DMS 273 (cell line): ENCODE measurements around the gene CBX5.
A peak's percentile ranks its signal among the peaks of the same experiment; 100 is the strongest.
"Not testable (repeated sequence)": the region's sequence is repeated elsewhere in the genome, so short reads cannot be mapped to it uniquely, and the experiment has no call there.

ENCODE experiments used
- DNase-seq: peaks from one replicate; lab custom pipeline; 2025; ENCODE audit not compliant: unreplicated experiment; lab: John Stamatoyannopoulos, UW

The CBX5 gene

DNA sequence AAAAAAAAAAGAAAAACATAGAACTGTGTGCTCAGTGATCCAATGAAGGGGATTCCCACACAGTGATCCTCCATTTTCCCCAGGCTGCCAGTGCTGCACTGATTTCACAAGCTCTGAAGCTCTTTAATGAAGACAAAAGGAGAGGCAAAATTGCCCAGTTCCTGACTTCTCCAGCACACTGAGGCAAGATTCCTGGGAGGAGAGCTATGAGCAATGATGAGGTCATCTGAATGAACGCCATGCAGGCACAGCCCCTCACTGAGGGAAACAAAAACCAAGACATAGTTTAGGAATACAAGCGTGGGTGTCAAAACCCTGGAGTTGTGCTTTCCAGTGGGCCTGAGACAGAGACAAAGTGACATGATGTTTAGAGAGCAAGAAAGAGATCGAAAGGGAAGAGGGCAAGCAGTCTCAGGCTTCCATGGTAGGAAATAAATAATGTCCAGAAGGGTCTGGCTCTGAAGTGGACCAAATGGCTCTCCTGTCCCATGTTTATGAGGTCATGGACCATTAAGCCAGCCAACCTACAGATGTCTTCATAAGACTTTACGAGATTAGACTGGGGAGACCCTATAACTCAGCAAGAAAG lies 50.2 kb downstream of the CBX5 start:
- DNase-seq = no peak

DNA sequence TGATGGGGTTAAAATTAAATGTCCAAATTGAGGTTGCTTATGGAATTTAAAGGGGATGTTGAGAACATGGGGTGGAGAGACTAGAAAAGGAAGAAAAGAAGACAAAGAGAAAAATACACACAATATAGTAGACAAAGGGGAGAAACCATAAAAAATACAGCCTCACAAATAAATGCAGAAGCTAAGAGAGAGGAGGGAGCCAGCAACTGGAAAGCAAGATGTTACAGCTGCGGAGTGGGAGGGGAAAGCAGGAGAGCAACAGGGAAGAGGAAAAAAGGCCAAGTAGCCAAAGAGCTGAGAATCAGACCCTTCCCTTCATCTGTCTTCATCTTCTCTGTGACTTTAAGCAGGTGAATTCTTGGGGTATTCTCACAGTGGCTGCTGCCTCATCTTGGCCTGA lies 51.5 kb downstream of the CBX5 start:
- peak; percentile 17 for DNase-seq

DNA sequence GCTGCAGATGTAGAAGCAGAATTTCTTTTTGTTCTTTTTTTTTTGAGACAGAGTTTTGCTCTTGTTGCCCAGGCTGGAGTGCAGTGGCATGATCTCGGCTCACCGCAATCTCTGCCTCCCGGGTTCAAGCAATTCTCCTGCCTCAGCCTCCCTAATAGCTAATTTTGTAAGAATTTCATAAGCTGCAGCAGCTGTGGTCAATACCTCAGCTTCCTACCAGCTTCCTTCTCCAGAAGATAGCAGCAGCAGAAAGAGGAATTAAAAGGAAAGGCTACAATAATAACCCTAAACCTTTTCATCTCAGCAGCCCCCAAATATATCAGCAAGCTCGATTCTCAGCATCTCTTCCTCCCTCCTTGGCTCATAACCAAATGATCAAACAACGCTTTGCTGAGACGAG lies 52.0 kb downstream of the CBX5 start:
- DNase-seq = not testable (repeated sequence)

DNA sequence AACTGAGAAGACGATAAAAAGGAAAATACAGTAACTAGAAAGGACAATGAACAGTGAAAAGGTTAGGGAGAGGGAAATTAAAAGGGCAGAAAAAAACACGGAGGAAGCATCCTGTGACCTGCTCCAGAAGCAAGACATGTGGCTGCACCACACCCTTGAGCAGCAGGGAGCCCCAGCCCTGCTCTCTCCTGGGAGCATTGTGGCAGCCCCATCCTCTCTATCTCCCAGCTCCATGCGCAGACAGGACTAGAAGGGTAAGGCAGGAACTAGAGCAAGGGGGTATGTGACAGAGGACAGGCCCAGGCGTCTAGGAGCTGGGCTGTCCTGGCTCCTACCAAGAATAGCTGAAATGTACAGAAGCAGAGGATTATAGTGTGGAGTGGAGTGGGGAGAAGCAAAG lies 52.5 kb downstream of the CBX5 start:
- no peak for DNase-seq

DNA sequence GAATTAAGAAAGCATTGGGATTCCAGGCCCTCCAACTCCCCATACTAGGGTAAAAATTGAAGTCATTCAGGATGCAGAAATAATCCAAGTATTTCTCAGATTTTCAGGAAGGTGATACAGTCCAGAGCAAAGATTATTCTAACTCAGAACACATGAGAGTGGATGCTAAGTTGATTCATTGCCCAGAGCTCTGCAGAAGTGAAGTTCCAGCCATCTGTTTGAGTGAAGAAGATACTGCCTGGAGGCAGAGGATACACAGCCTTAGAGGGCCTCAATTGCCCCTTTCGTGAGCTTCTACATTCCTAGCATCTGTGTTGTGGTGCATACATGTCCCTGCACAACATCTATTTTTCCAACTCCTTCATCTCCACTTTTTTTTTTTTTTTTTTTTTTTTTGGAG lies 54.3 kb downstream of the CBX5 start:
- no peak for DNase-seq

DNA sequence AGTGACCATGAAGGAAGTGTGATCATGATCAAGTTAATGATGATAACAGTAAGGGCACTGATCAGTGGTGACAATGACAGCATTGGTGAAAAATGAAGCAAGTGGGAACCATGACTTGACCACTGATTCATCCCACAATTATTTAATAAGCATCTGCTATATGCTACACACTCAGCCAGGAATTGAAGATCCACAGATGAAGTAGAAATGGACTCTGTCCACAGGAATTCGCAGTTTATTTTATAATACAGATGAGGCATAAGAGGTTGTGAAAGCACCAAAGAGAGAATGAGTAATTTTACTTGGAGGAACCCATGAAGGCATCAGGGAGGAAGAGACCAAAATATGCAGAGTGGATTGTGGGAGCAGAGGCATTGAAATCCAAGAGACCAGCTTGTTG lies 57.3 kb downstream of the CBX5 start:
- DNase-seq = no peak

DNA sequence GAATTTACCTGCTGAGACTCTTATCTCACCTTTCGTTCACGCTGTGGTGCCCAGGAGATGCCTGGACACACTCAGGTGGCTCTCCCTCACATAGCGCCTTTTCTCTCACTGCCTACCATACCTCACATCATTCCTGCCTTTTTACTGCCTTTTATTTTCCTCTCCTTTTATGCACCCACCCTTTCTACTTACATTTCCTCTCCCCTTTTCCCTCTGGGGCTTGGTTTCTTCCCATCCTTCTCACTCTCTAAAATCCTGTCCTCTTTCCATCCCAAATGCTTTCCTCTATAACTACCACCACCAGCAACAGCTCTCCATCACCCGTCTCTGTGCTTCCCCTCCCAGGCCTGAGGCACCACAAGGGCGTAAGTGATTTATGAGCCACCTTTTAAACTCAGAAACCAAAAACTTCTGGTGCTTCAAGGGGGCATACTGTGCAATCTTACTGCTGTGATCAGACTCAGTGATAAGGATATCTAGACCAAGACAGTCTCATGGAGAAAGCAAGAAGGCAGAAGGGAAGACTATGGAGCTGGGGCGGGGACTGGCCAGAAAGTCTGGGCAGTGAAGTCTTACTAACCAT lies 58.4 kb downstream of the CBX5 start:
- DNase-seq = no peak

DNA sequence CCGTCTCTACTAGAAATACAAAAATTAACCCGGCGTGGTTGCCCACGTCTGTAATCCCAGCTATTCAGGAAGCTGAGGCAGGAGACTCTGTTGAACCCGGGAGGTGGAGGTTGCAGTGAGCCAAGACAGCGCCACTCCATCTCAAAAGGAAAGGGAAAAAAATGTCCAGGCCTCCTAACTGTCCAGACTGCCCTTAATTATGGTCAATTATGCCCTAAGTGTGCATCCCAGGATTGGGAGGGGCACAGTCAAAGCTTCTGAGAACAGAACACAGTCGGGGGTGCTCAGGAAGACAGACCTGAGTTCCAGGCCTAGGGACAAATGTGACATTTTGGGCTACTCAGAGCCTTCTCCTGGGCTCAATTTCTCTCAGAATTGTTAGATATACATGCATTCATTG lies 59.4 kb downstream of the CBX5 start:
- DNase-seq = no peak

DNA sequence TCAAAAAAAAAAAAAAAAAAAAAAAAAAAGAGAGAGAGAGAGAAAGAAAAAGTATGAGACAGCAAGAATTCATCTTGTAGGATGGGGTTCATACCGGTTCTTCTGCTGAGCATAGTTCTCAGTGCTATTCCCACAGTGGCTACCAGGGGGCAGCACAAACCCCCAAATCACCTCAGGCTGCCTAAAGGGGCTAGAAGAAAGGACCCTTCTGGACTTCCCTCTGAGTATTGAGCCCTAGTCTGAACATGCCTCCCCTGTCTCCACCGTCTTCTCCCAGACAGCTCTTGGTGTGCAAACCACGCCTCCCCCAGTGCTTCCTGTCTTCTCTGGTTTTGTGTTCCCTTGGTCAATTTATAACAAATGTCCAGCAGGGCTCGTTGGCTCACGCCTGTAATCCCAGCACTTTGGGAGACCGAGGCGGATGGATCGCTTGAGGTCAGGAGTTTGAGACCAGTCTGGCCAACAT lies 59.8 kb downstream of the CBX5 start:
- DNase-seq = peak; percentile 73

DNA sequence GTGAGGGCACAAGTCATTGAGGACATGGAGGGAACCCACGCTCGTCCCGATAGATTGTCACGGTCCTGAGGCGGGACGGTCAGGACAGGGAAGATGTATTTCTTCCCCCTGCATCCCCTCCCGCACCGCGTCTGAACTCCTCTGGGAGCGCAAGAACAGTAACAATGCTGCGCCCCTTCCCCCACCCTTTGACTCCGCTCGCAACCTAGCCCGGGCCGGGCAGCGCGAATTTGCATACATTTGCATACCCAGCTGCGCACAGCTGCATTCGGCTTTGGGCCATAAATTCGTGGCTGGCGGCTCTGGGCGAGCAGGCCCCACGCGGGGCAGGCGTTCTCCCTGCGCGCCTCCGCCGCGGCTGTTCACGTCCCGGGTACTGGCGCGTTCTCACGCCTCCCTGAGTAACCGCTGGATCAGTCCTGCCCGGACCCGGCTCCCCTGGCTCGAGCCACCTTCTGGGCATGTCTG lies 62.1 kb downstream of the CBX5 start:
- DNase-seq = peak; percentile 51

DNA sequence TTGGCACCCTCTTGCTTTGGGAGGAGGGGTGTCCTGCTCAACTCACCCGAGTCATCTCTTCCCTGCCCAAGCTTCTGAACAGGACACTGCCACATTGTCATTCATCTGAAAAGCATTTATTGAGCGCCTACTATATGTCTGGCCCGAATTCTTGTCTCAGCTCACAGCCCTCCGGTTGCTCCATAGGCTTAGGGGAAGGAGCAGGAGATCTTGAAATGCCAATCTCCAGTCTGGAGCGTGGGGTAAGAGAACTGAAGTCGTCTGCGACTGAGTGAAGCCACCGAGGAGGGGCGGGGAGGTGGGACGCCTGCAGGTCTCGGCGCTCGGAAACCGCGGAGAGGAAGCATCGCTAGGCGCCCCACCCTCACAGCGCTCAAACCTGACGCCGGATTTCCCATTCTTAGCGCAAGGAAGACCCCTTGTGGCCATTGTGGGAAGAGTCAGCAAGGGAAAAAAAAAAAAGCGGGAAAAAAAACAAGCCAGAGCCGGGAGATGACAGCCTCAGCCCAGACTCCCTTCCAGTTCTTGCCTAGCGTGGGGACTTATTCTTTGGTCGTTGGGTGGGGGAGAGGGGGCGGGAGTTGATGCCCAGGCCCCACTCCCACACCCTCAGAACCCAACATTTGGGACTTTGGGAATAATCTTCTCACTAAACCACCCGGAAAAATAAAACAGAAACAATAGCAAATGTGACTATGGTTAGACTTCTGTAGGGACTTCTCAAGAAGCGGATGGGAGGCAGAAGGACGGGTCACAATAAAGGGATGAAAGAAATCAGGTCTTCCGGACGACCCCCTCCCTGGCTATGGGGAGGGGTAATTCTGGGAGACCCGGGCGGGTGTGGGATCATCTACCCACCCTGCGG lies 62.9 kb downstream of the CBX5 start:
- DNase-seq = peak; percentile 91

DNA sequence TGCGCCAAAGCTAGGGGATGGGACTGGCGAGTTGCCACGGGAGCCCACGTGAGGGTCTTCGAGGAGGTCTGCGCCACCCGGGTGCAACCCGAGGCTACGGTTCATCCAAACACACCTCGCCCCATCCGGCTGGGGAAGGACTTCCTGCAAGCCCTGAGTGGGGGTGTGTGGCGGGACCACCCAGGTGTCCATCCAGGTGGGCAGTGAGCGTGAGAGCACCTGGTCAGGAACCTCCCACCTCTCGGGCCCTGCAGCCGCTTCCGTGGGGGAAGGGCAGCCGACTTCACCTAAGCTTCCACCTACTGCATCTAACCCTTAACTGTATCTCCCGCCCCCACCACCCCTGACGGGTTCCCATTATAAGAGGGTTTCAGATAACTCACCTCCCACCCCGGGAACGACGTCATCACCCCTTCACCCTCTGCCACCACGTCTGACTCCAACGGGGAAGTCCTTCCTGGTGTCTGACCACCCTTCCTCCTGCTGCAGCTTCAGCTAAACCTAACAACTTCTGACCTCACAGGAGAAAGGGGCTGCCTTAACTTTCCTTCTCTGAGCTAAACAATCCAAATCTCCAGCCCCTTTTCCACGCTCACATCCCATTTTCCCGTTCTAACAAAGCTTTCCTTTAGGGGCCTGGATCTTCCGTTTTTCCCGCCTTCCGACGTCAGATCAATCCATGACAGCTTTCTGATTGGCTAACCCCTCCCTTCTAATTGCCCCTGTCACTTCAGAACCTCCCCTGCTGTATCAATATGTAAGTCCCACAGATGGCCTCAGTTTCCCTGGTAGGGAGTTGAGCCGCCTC lies 63.7 kb downstream of the CBX5 start:
- peak; percentile 53 for DNase-seq

DNA sequence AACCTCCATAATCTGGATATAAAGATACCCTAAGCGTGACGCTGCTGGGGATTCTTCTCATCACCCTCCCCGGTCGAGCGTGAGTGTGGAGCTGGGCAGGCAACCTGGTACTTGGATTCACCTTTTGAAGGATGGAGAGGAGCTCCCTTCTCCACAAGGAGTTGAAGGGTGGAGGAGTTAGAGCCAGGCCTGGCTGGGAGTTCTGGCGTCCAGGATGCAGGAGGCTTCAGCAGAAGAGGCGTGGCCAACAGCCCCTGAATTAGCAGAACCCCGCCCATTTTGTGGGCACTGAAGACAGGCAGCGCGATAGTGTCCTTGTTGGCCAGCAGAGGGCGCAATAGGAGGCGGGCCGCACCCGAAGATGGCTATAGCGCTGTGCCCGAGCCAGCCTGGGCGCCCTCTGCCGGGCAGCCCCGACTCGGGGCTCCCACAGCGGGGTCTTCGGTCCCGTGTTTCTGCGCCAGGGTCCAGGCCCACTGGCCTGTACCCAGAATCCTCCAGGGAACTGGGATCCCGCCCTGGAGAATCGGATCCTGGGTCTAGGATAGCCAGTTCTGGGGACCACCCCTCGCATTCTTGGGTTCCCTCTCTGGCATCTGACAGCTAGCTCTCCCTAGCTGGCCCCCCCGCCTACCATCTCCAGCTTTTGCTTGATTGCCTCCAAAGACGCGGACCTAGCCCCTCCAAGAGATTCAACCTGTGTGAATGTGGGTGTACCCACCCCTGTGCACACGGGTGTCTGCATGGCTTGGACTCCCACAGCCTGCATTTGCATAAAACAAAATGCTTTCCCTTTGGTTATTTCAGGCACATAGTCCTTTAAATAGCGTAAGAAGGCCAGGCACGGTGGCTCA lies 65.1 kb downstream of the CBX5 start:
- DNase-seq = peak; percentile 94

DNA sequence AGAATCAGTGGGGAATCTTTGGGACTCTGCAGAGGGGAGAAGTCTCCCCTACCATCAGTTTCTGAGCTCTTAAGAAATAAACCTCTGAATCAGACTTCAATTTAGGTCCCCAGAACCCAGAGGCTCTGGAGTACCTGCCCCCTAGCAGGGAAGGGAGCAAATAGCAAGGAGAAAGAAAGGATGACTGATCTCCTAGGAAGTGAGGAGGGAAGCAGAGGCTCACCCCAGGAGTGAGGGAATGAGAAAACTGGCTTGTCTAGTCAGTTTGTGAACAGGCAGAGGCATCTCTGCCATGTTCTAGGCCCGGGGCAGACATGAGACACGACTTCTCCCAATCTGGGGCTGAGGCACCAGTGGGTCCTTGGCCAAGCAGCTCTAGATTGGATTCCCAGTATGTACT lies 66.8 kb downstream of the CBX5 start:
- no peak for DNase-seq

DNA sequence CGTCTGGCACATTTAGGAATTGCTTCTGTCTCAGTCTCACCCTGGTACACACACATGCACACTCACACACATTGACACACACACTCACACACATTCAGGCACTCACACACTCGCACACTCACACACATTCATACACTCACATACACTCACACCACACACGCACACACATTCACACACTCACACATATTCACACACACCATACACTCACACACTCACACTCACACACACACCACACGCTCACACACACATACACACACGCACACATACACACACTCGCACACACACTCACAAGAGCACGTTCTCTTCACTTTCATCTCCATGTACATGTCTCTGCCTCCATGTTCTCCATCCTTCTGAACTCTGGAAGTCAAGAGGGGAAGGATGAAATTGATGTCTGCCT lies 68.0 kb downstream of the CBX5 start:
- no peak for DNase-seq

DNA sequence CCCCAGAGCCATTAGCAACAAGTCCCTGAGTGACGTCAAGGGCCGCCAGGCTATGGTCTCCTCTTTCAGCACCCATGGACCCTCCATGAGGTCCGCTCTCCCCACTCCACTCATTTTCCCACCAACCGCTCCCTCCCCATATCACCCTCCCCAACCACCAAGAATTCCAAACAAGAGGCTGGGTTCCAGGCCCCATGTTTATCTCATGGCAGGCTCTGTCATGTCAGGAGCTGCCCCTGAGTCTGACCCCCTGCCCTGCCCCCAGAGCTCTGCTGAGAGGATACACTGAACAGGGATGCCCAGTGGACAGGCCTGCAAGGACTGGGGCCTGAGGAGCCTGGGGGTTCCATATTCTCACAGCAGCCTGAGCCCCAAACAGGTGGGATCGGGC lies 69.5 kb downstream of the CBX5 start:
- DNase-seq = no peak

DNA sequence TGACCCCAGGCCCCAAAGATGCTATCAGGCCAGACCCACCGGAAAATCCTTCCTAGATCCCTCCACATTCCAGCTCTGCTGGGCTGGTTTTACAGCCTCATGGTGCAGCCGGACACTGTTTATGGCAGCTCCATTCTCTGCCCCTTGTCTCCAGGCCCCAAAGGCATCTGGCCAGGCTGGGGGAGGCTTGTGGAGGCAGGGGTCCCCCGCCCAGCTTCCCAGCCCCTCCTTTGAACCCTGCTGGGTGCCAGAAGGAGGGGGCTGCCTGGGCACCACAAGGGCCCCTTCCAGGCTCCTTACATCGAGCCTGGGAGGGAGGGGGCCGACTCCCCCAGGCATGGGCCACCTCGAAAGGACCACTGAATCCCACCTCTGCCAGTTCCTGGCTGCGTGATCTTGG lies 71.3 kb downstream of the CBX5 start:
- no peak for DNase-seq

DNA sequence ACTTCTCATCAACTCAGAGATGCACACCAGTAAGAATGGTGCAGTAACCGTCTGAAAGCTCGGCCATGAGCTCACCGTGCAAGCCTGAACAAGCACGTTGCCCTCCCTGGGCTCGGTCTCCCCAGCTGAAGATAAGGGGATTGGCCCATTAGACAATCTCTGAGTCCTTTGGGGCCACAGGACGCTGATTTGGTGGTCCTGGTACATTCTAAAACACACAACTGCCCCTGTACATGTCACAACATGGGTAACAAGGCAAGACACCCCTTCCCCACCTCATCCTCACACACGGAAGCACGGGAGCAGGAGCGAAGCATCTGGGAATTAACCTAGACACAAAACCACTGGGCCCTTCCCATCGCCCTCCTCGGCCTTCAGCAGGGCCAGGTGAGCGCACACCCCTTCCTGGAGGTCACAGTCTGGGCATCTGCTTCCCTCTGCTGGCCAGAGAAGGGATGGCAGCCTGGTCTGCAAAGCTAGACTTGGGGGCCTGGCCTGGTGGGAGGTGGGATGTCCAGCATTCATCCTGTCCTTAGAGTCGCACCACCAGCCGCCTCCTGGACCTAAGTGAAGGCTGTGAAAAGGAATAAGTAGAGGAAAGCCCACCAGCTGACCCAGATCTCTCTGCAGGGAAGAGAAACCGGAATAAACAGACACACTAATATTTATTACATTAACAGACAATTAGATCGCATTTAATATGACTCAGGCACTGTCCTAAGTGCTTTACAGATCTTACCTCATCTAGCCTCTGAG lies 72.2 kb downstream of the CBX5 start:
- DNase-seq = peak; percentile 83

DNA sequence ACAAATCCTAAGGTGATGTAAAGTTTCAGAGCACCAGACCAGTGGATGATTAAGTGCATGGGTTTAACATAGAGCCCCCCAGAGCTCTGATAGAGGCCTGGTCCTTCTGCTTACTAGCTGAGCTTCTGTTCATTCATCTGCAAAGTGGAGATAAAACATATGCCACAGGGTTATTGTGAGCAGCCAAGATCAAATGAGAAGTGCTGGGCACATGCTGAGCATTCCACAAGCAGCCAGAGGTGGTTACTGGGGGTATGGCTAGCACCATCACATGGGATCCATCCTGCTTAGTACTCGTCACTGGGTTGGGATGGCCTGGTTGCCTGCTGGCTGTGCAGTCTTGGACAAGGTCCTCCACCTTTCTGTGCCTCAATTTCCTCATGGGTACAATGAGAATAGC lies 73.1 kb downstream of the CBX5 start:
- peak; percentile 66 for DNase-seq

DNA sequence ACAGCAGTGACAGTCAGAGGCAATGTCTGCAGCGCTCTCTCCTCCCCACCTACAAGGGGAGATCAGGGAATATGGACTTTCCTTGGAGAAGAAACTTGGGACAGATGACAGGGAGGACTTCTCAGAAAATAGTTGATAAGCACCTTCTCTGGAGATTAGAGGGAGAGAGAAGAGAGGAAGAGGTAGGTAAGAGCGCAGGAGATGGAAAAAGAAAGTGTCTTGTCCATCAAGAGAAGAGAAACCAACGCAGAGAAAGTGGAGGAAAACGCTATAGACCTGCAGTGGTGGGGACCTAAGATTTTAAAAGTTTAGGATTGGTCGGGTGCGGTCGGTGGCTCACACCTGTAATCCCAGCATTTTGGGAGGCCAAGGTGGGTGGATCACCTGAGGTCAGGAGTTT lies 75.6 kb downstream of the CBX5 start:
- no peak for DNase-seq
